NCI-H748 treated with DMSO at 0.1 percent for 48 hours (cell line): ENCODE data around the gene ADGRV1.
"Not testable (repeated sequence)": the region's sequence is repeated elsewhere in the genome, so short reads cannot be mapped to it uniquely, and the experiment has no call there.

Experiments used
- DNase-seq: peaks from one replicate; lab custom pipeline; 2025; lab: John Stamatoyannopoulos, UW

The ADGRV1 gene

GRCh38 chr5:91032125-91032524, 473.5 kb downstream of the ADGRV1 start:
- no peak for DNase-seq

GRCh38 chr5:91033370-91033769, 474.8 kb downstream of the ADGRV1 start:
- no peak for DNase-seq

- DNase-seq: no peak
These were observed 479.7 kb downstream of the ADGRV1 start for GRCh38 chr5:91038180-91038808.

DNA sequence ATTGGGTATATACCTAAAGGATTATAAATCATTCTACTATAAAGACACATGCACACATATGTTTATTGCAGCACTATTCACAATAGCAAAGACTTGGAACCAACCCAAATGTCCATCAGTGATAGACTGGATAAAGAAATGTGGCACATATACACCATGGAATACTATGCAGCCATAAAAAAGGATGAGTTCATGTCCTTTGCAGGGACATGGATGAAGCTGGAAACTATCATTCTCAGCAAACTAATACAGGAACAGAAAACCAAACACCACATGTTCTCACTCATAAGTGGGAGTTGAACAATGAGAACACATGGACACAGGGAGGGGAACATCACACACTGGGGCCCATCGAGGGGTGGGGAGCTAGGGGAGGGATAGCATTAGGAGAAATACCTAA, 482.5 kb downstream of the ADGRV1 start:
- not testable (repeated sequence) for DNase-seq

GRCh38 chr5:91042247-91042935, 483.8 kb downstream of the ADGRV1 start:
- DNase-seq: no peak

GRCh38 chr5:91042936-91043255, 484.3 kb downstream of the ADGRV1 start:
- DNase-seq: no peak

GRCh38 chr5:91048073-91048472, 489.5 kb downstream of the ADGRV1 start:
- no peak for DNase-seq

- no peak for DNase-seq
These were observed 490.5 kb downstream of the ADGRV1 start for GRCh38 chr5:91049112-91049511.

- DNase-seq: no peak
These were observed 491.2 kb downstream of the ADGRV1 start for GRCh38 chr5:91049800-91050199.

- not testable (repeated sequence) for DNase-seq
These were observed 493.8 kb downstream of the ADGRV1 start for GRCh38 chr5:91052411-91052810.

DNA sequence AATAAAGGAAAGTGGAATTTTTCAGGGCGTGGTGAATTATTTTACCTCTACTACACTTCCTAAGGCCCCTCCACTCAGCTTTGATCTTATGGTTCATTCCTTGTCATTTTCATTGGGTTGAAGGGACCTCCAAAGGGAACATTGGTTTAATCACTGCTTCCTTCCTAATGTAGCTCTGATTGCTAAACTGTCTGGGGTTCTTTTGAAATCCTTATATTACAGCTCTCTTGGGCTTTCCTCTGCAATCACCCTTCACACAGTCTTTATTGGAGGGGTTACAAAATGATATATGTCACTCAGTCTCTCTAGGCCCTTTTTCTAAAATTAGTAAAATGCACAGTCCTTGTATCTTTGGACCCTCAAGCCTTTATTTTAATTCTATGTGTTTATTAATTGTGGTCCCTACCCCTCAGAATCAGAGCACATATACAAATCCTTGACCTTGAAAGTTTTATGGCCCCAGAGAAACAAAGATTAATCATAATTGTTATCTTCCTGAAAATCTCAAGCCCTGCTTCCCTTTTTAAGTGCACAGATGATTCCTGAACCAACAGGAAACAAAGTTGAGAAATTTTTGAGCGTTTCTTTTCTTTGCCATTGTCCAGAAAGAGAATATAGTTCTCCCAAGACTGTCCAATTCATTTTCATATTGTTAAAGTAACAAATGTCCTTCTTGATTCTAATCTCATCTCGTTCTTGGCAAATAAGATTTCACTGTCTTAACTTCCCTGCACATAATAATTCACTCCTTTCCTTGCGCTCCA, 494.6 kb downstream of the ADGRV1 start:
- DNase-seq: no peak

GRCh38 chr5:91053741-91054025, 495.1 kb downstream of the ADGRV1 start:
- no peak for DNase-seq

GRCh38 chr5:91058155-91058554, 499.6 kb downstream of the ADGRV1 start:
- DNase-seq: no peak

DNA sequence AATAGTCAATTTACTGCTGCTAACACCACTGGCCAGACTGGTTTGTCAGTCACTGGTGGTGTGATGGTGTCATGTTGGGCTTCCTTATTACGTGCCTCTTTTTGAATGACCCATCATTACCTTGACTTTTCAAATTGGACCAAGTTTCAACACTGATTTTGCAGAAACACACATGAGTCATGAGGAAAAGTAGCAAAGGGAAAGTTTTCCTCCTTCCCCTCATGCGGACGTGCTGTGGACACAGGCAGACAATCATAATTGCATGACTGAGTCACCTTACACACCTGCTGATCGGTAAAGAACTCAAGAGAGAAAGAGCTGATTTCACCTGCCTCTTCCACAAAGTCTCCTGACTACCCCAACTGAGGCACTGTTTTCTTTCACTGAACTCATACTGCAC, 500.0 kb downstream of the ADGRV1 start:
- DNase-seq: no peak

DNA sequence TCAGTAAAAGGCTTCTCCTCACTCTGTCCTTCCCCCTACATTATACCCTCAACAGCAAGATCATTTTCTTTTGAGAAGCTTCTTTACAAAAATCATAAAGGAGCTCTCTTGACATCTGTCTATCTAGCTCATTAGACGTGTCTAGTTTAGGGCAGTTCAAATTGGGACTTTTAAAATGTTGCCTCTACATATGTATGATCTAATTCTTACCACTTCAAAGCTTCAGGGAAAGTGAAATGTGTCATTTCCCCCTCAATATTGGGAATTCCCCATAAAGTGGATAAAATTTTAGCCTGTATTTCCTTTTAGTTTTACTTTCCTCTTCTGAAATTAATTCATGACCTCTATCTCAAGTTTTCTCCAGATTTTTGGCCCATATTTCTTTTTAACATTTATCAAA, 500.8 kb downstream of the ADGRV1 start:
- DNase-seq: no peak

DNA sequence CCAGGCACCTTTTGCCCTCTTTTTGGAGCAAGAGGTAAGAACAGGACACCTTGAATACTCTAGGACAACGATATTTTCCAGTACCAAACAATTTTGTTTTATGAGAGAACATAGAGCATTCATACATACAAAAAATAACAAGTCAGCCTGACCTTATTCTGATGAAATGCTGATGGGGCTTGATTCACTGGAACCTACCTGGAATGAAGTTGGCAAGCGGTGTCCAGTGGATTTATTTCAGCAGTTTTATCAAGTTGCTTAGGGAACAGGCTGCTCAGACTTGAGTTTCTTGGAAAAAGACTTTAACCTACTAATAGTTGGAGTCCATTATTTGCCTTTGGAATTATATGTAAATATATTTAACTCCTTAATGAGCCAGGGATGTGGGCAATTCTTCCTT, 502.5 kb downstream of the ADGRV1 start:
- no peak for DNase-seq

DNA sequence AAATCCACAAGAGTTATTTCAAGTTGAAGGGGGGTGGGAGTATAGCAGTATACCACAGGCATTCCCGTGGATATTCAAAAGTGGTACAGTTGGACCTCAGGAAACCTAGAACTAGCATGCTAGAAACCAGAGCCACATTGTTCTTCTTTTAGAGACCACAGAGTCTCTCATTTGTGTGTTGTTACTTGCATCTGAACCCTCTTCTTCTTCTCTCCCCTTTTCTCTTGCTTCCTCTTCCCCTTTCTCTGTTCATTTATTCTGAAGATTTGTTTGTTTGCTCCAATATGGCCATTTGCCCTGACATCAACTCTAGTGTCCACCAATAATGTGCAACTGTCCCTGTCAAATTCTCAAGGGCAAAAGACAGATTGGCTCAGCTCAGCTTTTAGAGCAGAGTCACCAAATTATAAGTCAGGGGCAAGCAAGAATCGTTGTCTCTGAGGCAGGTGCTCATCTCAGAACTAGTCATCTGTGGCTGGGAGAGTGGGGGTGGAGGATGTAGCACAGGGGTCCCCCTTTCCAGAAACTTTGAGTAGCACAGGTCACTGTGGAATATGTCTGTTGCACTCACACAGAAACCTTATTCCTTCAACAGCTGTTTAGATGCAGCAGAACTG, 503.5 kb downstream of the ADGRV1 start:
- no peak for DNase-seq

- DNase-seq: not testable (repeated sequence)
These were observed 504.6 kb downstream of the ADGRV1 start for GRCh38 chr5:91063098-91063690.

DNA sequence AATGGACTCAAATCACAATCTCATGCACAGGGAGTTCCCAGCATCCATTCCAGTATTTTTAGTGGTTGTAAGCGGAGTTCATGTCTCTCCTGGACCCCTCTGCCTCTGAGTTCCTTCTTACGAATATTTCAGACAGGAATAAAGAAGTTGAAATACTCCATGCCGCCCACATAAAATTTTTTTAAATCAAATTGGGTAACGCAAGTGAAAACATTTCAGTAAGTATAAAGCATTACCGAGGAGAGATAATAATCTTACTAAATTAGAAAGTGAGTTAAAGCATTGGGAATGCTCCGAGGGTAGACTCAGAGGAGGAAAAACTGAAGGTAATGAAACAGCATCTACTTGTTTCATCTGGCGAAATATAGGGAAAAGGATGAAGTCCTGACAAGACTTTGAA, 506.9 kb downstream of the ADGRV1 start:
- no peak for DNase-seq

DNA sequence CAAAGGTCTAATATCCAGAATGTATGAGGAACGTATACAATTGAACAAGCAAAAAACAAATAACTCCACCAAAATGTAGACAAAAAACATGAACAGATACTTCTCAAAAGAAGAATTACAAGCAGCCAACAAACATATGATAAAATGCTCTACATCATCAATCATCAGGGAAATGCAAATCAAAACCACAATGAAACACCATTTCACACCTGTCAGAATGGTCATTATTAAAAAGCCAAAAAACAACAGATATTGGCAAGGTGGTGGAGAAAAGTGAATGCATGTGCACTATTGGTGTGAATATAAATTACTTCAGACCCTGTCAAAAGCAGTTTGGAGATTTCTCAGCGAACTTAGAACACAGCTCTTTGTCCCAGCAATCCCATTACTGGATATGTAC, 510.8 kb downstream of the ADGRV1 start:
- no peak for DNase-seq

DNA sequence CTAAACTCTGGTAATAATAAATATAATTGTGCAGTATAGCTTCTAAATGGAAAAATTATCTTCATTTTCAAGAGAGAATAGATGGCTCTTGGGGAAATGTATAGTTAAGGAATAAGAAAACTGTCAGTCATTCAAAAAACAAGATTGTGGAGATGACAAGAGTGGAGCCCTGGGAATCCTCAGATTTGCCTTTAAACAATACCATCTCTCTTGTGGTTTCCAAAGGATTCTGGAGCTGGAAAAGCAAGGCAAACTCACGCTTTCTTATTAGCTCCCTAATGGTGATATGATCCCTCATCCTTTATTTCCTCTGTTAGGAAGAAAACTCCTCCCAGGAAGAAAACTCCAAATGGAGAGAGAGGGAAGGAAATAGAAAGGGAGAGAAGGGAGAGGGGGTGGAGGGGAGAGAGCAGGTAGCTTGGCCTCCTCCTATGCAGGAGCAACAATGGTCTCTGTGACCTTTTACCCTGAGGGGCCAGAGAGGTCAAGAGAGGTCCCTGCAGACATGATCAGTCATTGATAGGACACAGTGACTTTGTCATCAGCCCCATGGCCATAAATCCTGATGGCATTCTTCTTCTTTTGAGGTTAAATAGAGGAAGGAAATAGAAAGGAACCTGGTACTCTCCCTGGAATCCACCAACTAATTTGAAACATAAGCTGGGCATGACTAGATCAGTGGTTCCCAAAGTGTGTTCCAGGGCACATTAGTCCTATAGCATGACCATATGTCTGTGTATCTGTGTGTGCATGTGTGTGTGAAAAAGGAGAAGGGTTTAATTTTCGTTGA, 512.4 kb downstream of the ADGRV1 start:
- DNase-seq: no peak

- DNase-seq: no peak
These were observed 514.3 kb downstream of the ADGRV1 start for GRCh38 chr5:91072881-91073280.
